ENCODE measurements around the gene RILPL2. TPM values are rescaled to one million over a fixed set of nuclear protein-coding genes. Genes with fewer than 3 reads are reported as not detected.
"Not testable (repeated sequence)": the region's sequence is repeated elsewhere in the genome, so short reads cannot be mapped to it uniquely, and the experiment has no call there.

The RILPL2 gene
- 1 to 10 TPM; 1.3 to 5.7 (median 3.7) TPM for total RNA-seq

DNA sequence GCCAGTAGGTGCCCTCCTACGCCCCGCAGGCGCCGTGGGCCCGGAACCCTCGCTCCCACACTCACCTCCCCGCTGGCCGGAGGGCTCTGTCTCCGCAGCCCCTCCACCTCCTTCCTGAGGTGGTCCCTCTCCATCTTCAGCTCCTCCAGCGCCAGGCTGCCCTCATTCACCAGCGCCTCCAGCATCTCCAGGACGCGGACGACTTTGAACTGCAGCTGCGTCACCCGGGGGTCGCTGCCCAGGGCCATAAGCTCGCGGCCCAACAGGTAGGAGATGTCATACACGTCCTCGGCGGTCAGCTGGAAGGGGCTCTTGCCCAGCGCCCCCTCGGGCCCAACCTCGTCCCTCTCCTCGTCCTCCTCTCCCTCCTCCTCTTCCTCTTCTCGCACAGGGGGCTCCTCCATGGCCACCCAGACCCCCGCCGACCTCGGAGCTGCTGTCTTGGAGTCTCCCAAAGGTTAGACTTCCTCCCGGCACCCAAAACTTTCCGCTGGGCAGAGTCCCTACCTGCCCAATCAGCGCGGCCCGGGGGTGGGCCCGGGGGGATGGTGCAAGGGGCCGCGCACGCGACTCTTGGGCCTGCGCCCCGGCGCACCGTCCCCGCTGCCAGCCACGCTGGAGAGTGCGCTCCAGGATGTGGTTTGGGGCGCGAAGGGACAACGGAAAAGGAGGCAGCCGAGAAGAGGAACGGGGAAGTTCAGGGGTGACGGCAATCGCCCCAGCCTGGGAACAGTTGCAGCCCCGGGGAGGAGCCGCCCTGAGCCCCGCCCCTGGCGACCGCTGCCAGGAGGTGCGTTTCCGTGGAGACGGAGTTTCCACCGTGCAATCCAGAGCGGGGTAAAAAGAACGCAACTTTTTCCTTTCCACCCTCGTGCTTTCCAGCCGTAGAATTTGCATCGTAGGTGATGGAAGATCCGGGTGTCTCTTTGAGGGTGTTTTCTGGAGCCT lies at the start of gene RILPL2:
Gene RILPL2, minus strand, starts transcription at position 668 of the 948 bp plus-strand sequence. Its CDS starts 264 bp downstream, at position 404.
- peaks cover 0 to 2% (median 0%) of the 10 kb centered on the region in 3 donors for H3K36me3 ChIP-seq
- peak within 1 kb of the TSS; percentile 62 to 95 (median 73) for H3K4me3 ChIP-seq
- 0 to 1% methylated on average over 26 to 55 of the region's 69 CpGs for WGBS, 2 donors
- H3K4me1 ChIP-seq, result peaks cover 11 to 58% (median 33%) of the 10 kb centered on the region in 3 donors
- intact Hi-C loops (cut with DNase I), result no loop called here
- TF ChIP-seq, protein P1, sequence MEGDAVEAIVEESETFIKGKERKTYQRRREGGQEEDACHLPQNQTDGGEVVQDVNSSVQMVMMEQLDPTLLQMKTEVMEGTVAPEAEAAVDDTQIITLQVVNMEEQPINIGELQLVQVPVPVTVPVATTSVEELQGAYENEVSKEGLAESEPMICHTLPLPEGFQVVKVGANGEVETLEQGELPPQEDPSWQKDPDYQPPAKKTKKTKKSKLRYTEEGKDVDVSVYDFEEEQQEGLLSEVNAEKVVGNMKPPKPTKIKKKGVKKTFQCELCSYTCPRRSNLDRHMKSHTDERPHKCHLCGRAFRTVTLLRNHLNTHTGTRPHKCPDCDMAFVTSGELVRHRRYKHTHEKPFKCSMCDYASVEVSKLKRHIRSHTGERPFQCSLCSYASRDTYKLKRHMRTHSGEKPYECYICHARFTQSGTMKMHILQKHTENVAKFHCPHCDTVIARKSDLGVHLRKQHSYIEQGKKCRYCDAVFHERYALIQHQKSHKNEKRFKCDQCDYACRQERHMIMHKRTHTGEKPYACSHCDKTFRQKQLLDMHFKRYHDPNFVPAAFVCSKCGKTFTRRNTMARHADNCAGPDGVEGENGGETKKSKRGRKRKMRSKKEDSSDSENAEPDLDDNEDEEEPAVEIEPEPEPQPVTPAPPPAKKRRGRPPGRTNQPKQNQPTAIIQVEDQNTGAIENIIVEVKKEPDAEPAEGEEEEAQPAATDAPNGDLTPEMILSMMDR (IDR thresholded peaks at IDR 0.05), result peak in 2 of 6 experiments; percentile 21 to 29
- TF ChIP-seq POLR2A (IDR thresholded peaks at IDR 0.05), result peak in 2 of 4 donors; percentile 66 to 75
- DNase-seq, result peak; percentile 53
- no peaks in the 10 kb centered on the region for H3K27me3 ChIP-seq
- no peaks in the 10 kb centered on the region for H3K9me3 ChIP-seq
- peak within 1 kb of the TSS; percentile 77 to 90 (median 86) for H3K27ac ChIP-seq

- 81 to 86% methylated on average over 11 to 14 of the region's 14 CpGs for WGBS, 2 donors
- no peak for DNase-seq
- intact Hi-C loops (cut with DNase I), result no loop called here
- Histone ChIP-seq H3K4me1 (no peaks in the 10 kb centered on the region), H3K27me3 (no peaks in the 10 kb centered on the region), H3K9me3 (no peaks in the 10 kb centered on the region), H3K36me3 (peaks cover 0 to 17% (median 0%) of the 10 kb centered on the region in 3 donors), H3K27ac (no peak overlapping the region), H3K4me3 (no peak overlapping the region)
- no peak for TF ChIP-seq POLR2A (IDR thresholded peaks at IDR 0.05)
- TF ChIP-seq, protein P1 (IDR thresholded peaks at IDR 0.05), result no peak
These were observed 49.3 kb upstream of the RILPL2 start for GRCh38 chr12:123485756-123486155.

DNA sequence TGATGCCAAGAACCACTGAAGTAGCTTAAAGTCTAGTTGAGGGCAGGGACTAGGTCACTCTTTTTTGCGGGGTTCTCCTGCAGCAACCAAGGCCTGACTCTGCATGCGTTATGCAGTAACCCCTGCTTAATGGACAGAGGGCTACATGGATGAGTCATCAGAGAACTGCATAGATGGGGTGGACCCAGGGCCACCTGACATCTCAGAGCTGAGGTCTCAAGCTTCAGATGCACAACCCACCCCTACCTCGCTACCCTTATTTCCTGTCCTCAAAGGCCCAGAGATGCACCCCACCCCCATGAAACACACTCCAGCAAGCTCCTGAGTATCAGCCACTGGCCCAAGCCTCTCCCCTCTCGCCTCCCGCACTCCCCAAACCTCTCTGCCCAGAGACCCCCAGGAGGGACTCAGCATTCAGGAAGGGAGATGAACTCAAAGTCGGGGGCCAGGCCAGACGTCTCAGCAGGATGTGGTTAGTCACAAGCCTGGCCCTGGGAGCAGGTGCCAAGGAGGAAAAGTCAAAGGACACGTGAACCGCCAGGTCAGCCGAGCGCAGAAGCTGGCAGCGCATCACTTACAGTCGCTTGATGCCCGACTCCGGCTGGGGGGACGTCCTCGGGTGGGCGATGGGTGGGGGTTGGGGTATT lies 47.2 kb upstream of the RILPL2 start:
- no peaks in the 10 kb centered on the region for H3K9me3 ChIP-seq
- H3K4me1 ChIP-seq, result no peaks in the 10 kb centered on the region
- intact Hi-C loops (cut with DNase I), result no loop called here
- 82 to 100% methylated on average over 2 to 5 of the region's 18 CpGs for WGBS, 2 donors
- TF ChIP-seq, protein P1 (IDR thresholded peaks at IDR 0.05), result no peak
- no peak for TF ChIP-seq POLR2A (IDR thresholded peaks at IDR 0.05)
- H3K27me3 ChIP-seq, result no peaks in the 10 kb centered on the region
- no peak for DNase-seq
- H3K4me3 ChIP-seq, result no peak overlapping the region
- no peak overlapping the region for H3K27ac ChIP-seq
- H3K36me3 ChIP-seq, result peaks cover 0 to 27% (median 0%) of the 10 kb centered on the region in 3 donors

DNA sequence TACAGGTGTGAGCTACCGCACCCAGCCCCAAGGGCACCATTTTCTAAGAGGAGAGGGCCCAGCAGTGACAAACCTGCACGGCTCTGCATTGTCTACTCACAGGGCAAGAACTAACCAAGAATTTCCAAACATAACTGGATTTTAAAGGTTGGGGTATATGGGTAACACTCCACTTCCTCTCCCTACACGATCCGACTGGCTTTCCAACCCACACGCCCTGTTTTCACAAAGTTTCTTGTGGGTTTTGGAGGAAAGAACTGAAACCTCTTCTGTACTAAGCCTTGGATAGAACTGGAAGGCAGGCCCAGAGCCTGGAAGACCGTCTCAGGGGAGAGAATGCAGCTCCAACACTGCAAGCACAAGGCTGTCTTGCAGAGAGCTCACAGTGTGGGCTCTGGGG lies 46.4 kb upstream of the RILPL2 start:
- H3K9me3 ChIP-seq, result no peaks in the 10 kb centered on the region
- intact Hi-C loops (cut with DNase I), result no loop called here
- no peaks in the 10 kb centered on the region for H3K4me1 ChIP-seq
- DNase-seq, result no peak
- H3K27ac ChIP-seq, result no peak overlapping the region
- H3K36me3 ChIP-seq, result peaks cover 0 to 36% (median 0%) of the 10 kb centered on the region in 3 donors
- TF ChIP-seq POLR2A (IDR thresholded peaks at IDR 0.05), result no peak
- TF ChIP-seq, protein P1 (IDR thresholded peaks at IDR 0.05), result no peak
- WGBS, 2 donors, result 63 to 65% methylated on average over 2 to 6 of the region's 6 CpGs
- no peaks in the 10 kb centered on the region for H3K27me3 ChIP-seq
- no peak overlapping the region for H3K4me3 ChIP-seq

DNA sequence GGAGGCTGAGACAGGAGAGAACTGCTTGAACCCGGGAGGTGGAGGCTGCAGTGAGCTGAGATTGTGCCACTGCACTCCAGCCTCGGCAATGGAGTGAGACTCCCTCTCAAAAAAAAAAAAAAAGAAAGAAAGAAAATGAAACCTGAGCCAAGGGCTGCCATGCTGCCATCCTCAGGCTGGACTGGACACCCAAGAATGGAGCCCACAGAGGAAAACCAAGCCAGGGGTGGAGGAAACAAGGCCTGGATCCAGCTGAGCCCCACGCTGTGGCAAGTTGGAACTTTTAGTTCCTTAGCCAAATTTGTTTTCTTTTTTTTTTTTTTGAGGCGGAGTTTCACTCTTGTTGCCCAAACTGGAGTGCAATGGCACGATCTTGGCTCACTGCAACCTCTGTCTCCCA lies 44.8 kb upstream of the RILPL2 start:
- WGBS, 2 donors, result 90 to 92% methylated on average over 5 of the region's 5 CpGs
- H3K9me3 ChIP-seq; H3K4me1 ChIP-seq; DNase-seq; H3K27me3 ChIP-seq; H3K4me3 ChIP-seq; intact Hi-C loops (cut with DNase I); H3K27ac ChIP-seq: not testable (repeated sequence)
- H3K36me3 ChIP-seq, result peaks cover 0 to 42% (median 0%) of the 10 kb centered on the region in 3 donors
